Activated CD4-positive, alpha-beta T cell treated with anti-CD3 and anti-CD28 coated beads, Interleukin-2, amount 50 U/mL, for 4 hours (primary cell): ENCODE measurements around the gene AIRE.
"Not testable (repeated sequence)": the region's sequence is repeated elsewhere in the genome, so short reads cannot be mapped to it uniquely, and the experiment has no call there.

ENCODE experiments used
- DNase-seq, 2 experiments: peaks; one replicate each; pipeline ENCODE4 v3.0.0-alpha.2; 2020

AIRE gene

DNA sequence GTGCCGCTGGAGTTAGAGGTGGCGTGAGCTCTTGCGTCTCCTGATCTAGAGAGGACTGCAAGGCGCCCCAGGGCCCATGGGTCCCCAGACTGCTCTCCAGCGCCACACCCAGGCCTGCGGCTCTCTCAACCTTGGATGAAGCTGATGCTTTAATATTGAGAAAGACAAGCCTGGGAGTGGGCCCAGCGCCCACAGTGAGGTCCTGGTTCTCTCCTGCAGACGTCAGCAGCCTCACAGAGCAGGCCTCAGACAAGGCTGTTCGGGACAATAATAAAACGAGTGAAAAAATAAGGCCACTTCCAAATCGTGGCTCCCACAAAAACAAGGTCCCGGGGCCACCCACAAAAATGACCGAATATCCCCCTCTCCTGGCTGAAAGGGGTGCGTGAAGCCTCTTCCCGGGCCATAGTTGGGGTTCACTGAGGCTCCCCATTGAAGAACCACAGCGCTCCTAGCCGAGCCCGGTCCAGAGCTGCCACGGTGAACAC is 18.0 kb upstream of the AIRE start:
- DNase-seq: peak in 1 of 2 experiments; percentile 17

DNA sequence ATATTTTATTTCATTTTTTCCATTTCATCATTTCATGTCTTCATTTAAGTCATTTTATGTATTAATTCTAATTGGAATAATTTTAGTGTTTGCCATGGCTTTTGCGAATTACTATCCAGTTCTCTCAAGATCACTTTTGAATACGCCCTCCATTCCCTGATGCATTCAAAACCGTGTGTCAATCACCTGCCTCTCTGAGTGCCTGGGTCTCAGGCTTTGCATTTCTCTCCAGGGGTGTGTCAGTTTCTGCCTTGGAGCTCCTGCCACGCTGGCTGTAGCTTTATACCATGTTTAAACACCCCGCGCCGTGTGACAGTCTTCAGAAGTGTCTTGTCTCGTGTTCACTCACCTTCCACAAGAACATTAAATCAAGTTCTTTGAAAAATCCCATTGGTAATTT is 16.6 kb upstream of the AIRE start:
- DNase-seq: no peak

DNA sequence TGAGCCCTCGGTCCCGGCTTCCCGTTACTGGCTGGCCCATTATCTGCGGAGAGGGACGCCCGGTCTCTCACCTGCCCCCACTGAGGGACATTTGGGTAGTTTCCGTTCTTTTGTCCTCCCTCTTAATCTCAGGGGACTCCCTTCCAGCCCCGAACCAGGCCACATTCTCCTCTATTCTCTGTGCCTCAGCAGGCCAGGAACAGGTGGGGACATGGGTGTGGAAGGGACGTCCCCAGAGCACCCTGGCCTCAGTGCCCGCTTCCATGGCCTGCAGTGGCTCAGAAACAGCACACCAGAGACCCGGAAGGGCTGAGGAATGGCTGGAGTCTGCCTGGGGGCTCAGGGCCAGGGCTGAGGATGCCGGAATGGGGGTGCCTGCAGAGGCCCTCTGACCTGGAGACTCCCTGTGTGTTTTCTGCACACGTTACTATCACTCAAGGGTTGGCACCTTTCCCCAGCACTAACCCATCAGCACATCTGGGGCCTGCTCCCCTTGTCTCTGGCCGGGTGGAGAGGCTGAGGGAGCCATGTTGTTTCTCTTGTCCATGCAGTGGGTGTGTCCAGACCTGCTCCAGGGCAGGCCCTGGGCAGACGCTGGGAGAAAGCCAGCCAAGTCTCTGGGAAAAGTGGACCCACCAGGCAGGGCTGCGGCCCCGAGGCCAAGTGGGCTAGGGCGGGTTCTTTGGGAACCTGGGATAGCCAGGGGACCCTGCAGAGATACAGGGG is 14.0 kb upstream of the AIRE start:
- no peak for DNase-seq

DNA sequence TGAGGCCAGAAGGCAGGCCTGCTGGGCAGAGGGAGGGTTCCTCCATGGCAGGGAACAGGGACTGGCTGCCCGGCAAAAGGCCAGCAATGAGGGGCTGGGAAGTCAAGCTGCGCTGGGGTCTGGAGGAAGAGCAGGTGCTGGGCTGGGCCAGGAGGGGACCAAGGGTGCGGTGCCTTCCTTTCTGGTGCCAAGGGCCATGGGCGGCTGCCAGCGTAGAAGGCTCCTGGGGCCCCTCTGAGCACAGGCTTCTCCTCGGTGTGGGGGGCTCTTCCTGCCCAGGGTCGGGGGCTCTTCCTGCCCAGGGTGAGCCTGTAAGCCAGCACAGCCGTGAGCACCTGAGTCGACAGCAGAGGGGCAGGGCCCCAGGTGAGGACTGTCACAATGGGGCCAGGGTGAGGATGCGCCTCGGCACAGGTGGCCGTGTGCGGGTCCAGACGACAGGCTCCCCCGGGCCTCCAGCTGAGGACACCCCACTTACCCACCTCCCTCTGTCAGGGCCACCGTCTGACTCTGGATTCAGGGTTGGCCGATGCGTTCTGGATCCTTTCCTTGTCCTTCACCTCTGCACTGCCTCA is 13.3 kb upstream of the AIRE start:
- DNase-seq: no peak

DNA sequence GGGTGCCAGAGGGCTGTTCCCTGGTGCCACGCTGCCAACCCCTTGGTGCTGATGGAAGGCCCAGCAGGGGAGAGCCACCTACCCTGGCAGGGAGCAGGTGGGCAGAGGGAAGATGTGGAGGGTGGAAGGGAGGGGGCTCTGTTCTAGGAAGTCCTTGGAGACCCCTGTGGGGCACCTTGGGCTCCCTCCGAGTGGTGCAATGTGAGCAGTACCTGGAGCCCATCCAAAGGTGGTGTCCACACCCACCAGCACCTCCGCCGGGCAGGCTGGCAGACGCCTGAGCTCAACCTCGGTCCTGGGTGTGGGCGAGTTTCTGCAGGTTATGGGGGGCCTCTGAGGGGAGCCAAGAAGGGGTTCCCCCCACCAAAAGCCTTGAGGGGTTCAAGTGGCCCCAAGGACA is 12.6 kb upstream of the AIRE start:
- no peak for DNase-seq

DNA sequence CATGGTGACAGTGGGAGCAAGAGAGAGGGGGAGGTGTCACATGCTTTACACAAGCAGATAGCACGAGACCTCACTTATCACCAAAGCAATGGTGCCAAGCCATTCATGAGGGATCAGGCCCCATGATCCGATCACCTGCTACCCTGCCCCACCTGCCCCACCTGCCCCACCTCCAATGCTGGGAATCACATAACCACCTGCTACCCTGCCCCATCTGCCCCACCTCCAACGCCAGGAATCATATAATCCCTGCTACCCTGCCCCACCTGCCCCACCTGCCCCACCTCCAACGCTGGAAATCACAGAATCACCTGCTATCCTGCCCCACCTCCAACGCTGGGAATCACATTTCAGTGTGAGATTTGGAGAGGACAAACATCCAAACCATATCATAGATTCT is 10.6 kb upstream of the AIRE start:
- DNase-seq: no peak

DNA sequence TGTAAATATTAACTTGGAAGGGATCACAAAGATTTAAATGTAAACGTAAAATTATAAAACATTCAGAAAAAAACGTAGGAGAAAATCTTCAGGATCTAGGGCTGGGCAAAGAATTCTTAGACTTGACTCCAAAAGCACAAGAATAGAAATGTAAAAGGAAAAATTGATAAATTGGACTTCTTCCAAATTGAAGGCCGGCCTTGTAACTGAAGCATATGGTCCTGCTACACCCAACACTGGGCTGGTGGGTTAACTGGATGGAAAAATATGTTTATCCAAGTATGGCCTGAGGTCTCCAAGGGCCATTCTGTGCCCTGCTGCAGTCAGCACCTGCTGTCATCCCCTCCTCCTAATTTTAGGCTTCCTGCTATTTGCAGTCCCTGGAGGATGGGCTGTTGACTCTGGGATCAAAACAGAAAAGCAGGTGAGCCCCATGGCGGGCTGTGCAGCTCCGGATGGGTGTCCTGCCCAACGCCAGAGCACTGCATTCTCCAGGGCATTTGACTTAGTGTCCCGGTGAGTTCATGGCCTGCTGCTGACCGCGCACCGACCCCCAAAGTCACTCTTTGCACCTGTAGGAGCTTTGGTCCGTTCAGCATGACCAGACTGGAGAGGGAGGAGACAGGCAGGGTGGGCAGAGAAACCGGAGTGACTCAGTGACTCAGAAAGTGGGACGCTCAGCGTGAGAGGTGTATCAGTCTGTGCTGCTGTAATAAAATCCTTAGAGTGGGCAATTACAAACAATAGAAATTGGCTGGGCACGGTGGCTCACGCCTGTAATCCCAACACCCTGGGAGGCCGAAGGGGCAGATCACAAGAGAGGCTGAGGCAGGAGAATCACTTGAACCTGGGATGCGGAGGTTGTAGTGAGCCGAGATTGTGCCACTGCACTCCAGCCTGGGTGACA is 6.1 kb upstream of the AIRE start:
- no peak for DNase-seq

DNA sequence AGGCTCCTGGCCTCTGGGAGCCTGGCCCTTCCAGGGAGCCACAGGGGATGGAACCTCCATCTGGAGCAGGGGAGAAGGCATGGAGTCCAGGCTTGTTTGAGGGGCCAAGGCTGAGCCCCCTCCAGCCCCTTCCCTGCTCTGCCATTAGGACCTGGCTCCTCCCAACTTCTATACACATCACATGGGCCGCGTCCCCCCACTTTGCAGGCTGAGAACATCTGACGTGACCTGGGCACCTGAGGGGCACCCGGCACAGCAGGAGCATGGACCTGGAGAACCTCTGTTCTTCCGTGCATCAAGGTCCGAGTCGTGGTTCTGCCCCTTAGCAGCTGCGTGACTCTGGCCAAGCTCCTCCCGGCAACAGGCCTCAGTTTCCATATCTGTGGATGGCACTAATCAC is 3.9 kb upstream of the AIRE start:
- DNase-seq: no peak

DNA sequence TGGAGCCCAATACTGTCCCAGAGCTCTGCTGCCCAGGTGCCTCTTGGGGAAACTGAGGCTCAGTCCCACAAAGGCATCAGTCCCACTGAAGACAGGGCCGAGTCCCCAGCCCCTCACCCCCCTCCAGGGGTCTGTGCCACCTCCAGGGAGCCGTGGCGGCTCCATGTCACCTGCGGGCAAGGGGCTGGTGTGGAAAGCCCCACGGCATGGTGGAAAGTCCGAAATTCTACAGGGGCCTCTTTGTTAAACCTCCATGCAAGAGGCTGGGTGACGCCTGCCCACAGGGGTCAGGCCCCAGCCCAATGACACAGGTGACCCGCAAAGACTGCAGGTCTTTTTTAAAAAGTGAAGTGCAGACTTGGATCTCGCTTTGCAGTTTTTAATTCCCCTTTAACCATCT is 3.3 kb upstream of the AIRE start:
- DNase-seq: no peak

DNA sequence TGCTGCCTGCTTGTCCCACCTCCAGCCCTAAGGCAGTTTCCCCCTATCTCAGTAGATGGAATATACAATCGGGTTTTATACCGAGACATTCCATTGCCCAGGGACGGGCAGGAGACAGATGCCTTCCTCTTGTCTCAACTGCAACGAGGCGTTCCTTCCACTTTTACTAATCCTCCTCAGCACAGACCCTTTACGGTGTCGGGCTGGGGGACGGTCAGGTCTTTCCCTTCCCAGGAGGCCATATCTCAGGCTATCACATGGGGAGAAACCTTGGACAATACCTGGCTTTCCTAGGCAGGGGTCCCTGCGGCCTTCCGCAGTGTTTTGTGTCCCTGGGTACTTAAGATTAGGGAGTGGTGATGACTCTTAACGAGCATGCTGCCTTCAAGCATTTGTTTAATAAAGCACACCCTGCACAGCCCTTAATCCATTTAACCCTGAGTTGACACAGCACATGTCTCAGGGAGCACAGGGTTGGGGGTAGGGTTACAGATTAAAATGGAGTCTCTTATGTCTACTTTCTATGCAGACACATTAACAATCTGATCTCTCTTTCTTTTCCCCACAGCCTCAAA is 2.4 kb upstream of the AIRE start:
- DNase-seq: not testable (repeated sequence)

DNA sequence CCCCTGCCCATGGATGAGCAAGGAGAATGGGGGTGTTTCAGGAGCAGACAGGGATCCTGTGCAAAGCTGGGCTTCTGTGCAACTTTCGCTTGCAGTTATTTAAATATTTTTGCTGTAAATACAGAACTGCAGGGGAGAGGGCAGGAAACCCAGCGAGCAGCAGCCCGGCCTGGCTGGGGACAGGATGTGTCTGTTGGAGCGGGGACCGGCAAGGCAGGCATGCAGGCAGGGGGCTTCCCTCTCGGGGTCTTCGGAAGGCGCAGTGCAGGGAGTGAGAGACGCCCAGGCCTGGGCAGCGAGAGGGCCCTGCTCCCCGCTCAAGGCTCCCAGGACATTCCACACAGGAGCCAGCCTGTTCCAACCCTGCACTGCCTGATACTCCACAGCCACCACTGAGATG is 1.7 kb upstream of the AIRE start:
- no peak for DNase-seq

DNA sequence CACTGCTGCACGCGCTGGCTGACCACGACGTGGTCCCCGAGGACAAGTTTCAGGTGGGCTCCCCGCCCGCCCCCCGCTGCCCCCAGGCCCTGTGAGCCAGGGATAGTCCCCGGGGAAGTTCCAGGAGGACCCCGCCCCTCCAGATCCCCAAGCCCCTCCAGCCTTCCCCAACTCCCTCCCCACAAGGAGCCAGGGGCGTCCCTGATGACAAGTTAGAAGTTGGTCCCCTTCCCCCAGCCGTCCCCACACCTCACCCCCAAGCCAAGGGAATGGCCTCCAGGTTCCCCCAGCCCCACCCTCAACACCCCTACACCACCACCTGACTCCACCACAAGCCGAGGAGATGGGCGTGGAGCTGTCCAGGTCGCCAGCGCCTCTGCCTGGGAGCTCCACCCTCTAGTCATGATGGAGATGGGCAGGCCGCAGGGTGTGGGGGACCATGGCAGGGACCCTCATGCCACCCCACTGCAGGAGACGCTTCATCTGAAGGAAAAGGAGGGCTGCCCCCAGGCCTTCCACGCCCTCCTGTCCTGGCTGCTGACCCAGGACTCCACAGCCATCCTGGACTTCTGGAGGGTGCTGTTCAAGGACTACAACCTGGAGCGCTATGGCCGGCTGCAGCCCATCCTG is 525 bp downstream of the AIRE start:
- DNase-seq: no peak

DNA sequence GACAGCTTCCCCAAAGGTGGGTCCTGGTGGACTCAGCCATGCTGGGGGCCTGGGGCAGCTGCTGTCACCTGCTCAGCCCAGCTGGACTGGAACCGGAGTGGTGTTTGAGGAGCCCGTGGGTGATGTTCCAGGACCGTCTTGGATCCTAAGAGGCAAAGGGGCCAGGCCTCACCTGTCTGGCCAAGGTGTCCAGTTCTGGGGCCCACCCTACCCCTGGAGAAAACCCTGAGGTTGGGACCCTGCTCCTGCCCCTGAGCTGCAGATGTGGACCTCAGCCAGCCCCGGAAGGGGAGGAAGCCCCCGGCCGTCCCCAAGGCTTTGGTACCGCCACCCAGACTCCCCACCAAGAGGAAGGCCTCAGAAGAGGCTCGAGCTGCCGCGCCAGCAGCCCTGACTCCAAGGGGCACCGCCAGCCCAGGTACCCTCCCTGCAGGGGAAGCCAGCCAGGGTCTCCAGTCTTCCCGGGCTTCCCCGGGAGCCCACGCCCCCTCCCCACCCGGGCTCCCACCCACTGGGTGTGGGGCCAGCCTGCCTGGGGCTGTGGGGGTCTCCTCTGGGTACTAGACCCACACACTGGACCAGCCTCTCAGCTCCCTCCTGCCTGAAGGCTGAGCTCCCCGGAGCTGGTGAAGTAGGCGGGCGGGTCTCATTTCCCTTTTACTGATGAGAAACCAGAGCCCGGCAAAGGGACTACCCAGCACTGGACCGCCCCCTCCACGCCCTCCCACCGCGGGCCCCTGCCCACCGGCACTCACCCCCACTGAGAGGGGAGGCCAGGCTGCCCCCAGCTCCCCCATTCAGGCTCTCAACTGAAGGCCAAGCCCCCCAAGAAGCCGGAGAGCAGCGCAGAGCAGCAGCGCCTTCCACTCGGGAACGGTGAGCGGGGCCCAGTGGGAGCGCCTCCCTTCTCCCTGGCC is 1.3 kb downstream of the AIRE start:
- DNase-seq: no peak

DNA sequence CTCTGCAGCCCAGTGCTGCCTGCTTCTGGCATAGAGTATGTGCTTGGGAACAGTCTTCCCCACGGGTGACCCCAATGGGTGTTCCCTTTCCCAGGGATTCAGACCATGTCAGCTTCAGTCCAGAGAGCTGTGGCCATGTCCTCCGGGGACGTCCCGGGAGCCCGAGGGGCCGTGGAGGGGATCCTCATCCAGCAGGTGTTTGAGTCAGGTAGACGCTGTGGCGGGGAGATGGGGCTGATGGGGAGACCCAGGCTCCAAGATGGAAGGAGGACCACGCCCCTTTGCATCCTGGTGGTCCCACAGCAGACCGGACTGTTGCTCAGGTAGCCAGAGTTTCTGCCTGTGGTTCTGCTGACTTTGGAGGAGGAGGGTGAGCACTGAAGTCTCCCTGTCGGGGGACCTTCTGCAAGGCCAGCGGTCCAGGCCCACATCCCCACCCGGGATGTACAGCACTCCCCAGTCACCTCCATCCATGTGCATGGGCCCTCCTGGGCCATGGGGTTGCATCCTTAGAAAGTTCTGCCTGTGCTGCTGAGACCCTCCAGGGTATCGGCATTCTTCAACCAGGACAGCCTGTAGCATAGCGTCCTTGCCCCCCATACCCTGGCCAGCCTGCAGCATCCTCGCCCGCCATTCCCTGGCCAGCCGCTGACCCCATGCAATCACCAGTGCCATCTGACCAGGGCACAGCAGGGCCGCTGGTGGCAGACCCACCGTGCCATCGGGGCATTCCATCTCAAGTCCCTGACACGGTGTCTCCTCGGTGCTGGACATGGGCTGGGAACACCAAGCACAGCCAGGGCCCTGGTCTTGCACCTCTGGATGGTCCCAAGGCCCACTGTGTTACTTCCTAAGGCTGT is 2.8 kb downstream of the AIRE start:
- no peak for DNase-seq

DNA sequence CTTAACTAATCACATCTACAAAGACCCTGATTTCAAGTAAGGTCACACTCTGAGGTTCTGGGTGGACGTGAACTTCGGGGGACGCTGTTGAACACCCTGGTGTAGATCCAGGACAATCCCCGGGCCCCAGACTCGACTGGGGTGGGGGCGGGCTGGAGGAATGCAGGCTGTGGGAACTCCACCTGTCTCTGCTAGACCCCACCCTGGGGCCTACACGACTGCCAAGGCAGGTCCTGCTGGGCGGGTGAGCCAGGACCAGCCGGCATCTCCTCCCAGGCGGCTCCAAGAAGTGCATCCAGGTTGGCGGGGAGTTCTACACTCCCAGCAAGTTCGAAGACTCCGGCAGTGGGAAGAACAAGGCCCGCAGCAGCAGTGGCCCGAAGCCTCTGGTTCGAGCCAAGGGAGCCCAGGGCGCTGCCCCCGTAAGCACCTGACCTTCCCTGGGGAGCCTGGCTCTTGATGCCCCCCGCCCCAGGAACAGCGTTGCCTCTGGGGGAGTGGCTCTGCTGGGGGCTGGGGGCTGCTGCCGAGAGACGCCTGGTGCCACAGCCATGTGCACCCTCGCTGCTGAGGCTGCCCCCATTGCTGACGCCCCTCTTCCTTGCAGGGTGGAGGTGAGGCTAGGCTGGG is 3.8 kb downstream of the AIRE start:
- DNase-seq: no peak

DNA sequence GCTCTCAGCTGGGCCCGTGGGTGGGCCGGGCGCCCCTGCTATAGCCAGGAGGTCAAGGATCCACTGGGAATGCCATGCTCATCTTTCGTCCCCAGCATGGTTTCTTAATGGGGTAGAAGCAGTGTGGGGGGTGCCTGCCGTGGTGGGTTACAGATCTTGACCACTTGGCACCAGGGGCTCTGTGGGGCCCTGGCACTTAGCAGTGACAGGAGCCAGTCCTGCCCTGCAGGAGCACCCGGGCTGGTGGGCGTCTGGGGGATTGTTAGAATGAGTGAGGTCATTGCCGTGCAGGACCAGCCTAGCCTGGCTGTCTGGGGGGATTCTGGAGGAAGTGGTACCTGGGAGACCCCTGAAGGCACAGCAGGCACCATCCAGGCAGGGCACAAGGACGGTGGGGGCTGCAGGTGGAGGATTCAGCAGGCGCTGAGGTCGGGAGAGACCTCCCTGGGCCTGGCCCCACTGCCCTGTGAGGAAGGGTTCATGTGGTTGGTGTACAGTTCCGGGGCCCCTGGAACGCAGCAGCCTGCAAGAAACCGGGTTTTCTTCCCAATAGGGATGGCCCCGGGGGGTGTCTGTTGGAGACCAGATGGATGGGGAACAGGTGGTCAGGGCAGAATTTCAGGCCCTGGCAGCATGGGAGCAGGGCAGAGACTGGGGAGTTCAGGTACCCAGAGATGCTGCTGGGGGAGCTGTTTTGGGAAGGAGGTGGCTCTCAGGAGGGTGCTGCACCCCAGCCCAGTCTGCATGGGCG is 4.8 kb downstream of the AIRE start:
- no peak for DNase-seq

DNA sequence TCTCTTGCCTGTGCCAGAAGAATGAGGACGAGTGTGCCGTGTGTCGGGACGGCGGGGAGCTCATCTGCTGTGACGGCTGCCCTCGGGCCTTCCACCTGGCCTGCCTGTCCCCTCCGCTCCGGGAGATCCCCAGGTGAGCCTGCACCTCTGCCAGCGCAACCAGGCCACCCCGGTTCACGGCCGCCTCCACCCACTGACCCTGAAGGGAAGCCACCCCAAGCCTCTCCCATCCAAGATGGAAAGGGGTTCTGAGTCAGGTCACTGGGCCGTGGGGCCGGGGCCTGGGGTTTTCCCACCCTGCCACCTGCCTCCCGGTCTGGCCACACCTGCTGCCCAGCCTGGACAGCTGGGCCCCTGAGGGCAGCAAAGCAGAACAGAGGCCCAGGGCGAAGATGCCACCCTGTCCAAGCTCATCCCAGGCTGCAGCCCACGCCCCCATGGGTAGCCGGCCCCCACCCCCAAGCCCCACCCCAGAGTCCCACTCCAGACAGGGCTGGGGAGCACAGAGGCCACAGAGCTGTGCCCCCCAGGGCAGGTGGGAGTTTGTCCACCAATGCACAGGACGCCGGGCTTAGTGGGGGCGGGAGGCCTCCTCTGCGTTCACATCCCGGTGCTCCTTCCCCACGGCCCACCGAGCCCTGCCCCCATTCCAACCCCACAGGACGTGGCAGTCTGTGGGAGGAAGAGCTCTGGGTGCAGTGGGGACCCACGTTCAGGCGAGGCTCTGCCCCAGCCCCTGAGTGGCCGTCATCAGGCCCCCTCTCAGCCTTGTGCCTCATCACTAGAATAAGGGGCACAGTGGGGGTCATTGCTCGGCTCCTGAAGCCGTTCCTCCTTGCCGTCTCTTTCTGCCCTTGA is 5.6 kb downstream of the AIRE start:
- no peak for DNase-seq
